ENCODE data around the gene GPATCH4.
A peak's percentile ranks its signal among the peaks of the same experiment; 100 is the strongest.
"Not testable (repeated sequence)": the region's sequence is repeated elsewhere in the genome, so short reads cannot be mapped to it uniquely, and the experiment has no call there.

Gene GPATCH4

DNA sequence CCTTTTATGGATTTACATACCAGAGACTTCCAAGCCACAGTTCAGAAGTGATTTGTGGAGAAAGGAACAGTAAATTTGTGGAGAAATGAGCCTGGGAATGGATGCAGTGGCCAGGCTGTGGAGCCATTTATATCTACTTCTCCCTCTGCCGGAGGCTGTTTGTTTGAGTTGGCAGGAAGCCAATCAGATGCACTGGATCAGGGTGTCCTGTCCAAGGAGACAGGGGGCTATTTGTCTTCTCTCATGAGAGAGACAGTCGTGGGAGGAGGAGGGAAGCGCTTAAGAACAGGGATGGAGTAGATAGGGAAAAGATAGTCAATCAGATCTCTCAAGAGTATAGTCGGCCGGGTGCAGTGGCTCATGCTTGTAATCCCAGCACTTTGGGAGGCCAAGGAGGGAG is 15.2 kb upstream of the GPATCH4 start:
- no peak overlapping the region for H3K4me3 ChIP-seq (ENCODE audit: low read depth, low read length)

GRCh38 chr1:156615946-156616345 is 14.7 kb upstream of the GPATCH4 start:
- Histone ChIP-seq H3K27me3 (replicated peaks) (peaks cover 17% of the 10 kb centered on the region), H3K27ac (no peak overlapping the region), H3K36me3 (replicated peaks) (no peaks in the 10 kb centered on the region), H3K4me3 (ENCODE audit: low read depth, low read length) (no peak overlapping the region)
- DNase-seq: no peak
- in situ Hi-C loops (cut with HindIII; ENCODE audit: low pct_ligation_motif_present, low sequenced_read_pairs): no loop called here
- TF ChIP-seq, protein P1, sequence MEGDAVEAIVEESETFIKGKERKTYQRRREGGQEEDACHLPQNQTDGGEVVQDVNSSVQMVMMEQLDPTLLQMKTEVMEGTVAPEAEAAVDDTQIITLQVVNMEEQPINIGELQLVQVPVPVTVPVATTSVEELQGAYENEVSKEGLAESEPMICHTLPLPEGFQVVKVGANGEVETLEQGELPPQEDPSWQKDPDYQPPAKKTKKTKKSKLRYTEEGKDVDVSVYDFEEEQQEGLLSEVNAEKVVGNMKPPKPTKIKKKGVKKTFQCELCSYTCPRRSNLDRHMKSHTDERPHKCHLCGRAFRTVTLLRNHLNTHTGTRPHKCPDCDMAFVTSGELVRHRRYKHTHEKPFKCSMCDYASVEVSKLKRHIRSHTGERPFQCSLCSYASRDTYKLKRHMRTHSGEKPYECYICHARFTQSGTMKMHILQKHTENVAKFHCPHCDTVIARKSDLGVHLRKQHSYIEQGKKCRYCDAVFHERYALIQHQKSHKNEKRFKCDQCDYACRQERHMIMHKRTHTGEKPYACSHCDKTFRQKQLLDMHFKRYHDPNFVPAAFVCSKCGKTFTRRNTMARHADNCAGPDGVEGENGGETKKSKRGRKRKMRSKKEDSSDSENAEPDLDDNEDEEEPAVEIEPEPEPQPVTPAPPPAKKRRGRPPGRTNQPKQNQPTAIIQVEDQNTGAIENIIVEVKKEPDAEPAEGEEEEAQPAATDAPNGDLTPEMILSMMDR (IDR thresholded peaks at IDR 0.05; ENCODE audit: low read depth, low read length, missing control alignments): no peak

More for the DNA sequence above, 15.2 kb upstream of the GPATCH4 start:
- TF ChIP-seq, protein P1 (IDR thresholded peaks at IDR 0.05; ENCODE audit: low read depth, low read length, missing control alignments): no peak
- Histone ChIP-seq H3K27me3 (replicated peaks) (peaks cover 17% of the 10 kb centered on the region), H3K36me3 (replicated peaks) (no peaks in the 10 kb centered on the region), H3K27ac (no peak overlapping the region)
- in situ Hi-C loops (cut with HindIII; ENCODE audit: low pct_ligation_motif_present, low sequenced_read_pairs): no loop called here
- DNase-seq: peak; percentile 60

GRCh38 chr1:156612666-156613065 is 11.4 kb upstream of the GPATCH4 start:
- no peaks in the 10 kb centered on the region for H3K36me3 ChIP-seq (replicated peaks)

GRCh38 chr1:156610072-156610471 is 8.8 kb upstream of the GPATCH4 start:
- DNase-seq; H3K27ac ChIP-seq; in situ Hi-C loops (cut with HindIII; ENCODE audit: low pct_ligation_motif_present, low sequenced_read_pairs); H3K4me3 ChIP-seq (ENCODE audit: low read depth, low read length); H3K27me3 ChIP-seq (replicated peaks); H3K36me3 ChIP-seq (replicated peaks): not testable (repeated sequence)

More at GRCh38 chr1:156612666-156613065, 11.4 kb upstream of the GPATCH4 start:
- TF ChIP-seq, protein P1 (IDR thresholded peaks at IDR 0.05; ENCODE audit: low read depth, low read length, missing control alignments): no peak
- H3K4me3 ChIP-seq (ENCODE audit: low read depth, low read length): no peak overlapping the region
- no peak overlapping the region for H3K27ac ChIP-seq
- H3K27me3 ChIP-seq (replicated peaks): no peaks in the 10 kb centered on the region
- in situ Hi-C loops (cut with HindIII; ENCODE audit: low pct_ligation_motif_present, low sequenced_read_pairs): no loop called here
- no peak for DNase-seq

GRCh38 chr1:156608981-156609380 is 7.7 kb upstream of the GPATCH4 start:
- Histone ChIP-seq H3K27ac (no peak overlapping the region), H3K36me3 (replicated peaks) (no peaks in the 10 kb centered on the region), H3K27me3 (replicated peaks) (no peaks in the 10 kb centered on the region), H3K4me3 (ENCODE audit: low read depth, low read length) (no peak overlapping the region)
- TF ChIP-seq, protein P1 (IDR thresholded peaks at IDR 0.05; ENCODE audit: low read depth, low read length, missing control alignments): peak; percentile 80
- no peak for DNase-seq
- in situ Hi-C loops (cut with HindIII; ENCODE audit: low pct_ligation_motif_present, low sequenced_read_pairs): no loop called here

- TF ChIP-seq, protein P1 (IDR thresholded peaks at IDR 0.05; ENCODE audit: low read depth, low read length, missing control alignments): peak; percentile 87
- Histone ChIP-seq H3K4me3 (ENCODE audit: low read depth, low read length) (no peak overlapping the region), H3K27ac (no peak overlapping the region), H3K27me3 (replicated peaks) (no peaks in the 10 kb centered on the region), H3K36me3 (replicated peaks) (no peaks in the 10 kb centered on the region)
- DNase-seq: peak; percentile 69
- in situ Hi-C loops (cut with HindIII; ENCODE audit: low pct_ligation_motif_present, low sequenced_read_pairs): no loop called here
Measured at GRCh38 chr1:156608036-156608674, 6.9 kb upstream of the GPATCH4 start.

DNA sequence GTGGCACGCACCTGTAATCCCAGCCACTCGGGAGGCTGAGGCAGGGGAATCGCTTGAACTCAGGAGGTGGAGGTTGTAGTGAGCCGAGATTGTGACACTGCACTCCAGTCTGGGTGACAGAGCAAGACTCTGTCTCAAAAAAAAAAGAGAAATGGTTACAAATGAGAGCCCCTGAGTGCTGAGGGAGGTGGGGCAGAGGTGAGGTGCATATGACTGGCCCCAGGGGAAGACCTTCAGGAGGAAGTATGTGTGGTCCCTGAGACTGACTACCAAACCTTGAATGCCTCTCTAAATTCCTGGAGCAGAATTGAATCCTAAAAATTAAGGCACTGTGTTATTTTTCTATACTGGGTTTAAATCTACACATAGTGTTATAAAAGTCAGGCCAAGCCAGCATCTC is 6.1 kb upstream of the GPATCH4 start:
- H3K27ac ChIP-seq; H3K4me3 ChIP-seq (ENCODE audit: low read depth, low read length); H3K36me3 ChIP-seq (replicated peaks); H3K27me3 ChIP-seq (replicated peaks); in situ Hi-C loops (cut with HindIII; ENCODE audit: low pct_ligation_motif_present, low sequenced_read_pairs); DNase-seq: not testable (repeated sequence)

All from brain microvascular endothelial cell (primary cell).